ENCODE measurements around the gene LIMS3. TPM values are rescaled to one million over a fixed set of nuclear protein-coding genes. Genes with fewer than 3 reads are reported as not detected.
"Not testable (repeated sequence)": the region's sequence is repeated elsewhere in the genome, so short reads cannot be mapped to it uniquely, and the experiment has no call there.

LIMS3 gene
- polyA plus RNA-seq, 3 donors: 0.53 to 6.0 (median 5.7) TPM

- H3K4me3 Mint-ChIP-seq; H3K4me2 ChIP-seq (replicated peaks; ENCODE audit: extremely low read depth, low read length, poor library complexity, severe bottlenecking); H3K27ac ChIP-seq (ENCODE audit: low read depth in 1 of 2, low read length in 2 of 2); H3K4me1 ChIP-seq (ENCODE audit: control insufficient read depth in 1 of 2, insufficient read depth in 2 of 2, low read length in 2 of 2); H3K9me3 ChIP-seq (replicated peaks in 1 of 2; ENCODE audit: control insufficient read depth in 1 of 2, insufficient read depth in 1 of 2, low read length in 2 of 2); H2AFZ ChIP-seq (ENCODE audit: insufficient read depth, low read depth, low read length, poor library complexity, severe bottlenecking); DNase-seq; H3K36me3 Mint-ChIP-seq; H4K20me1 ChIP-seq (ENCODE audit: insufficient read depth, low read length); H3K9me3 Mint-ChIP-seq; H3K4me3 ChIP-seq (replicated peaks in 1 of 3; ENCODE audit: low read depth in 2 of 3, low read length in 3 of 3); H3K9ac ChIP-seq (ENCODE audit: insufficient read depth, low read length, poor library complexity, severe bottlenecking); intact Hi-C loops (cut with micrococcal nuclease); H3K27me3 ChIP-seq (ENCODE audit: control insufficient read depth in 2 of 2, insufficient read depth in 2 of 2, low read length in 2 of 2); H3K79me2 ChIP-seq (ENCODE audit: insufficient read depth, low read length); H3K36me3 ChIP-seq (replicated peaks in 1 of 2; ENCODE audit: control insufficient read depth in 1 of 2, insufficient read depth in 2 of 2, low read length in 2 of 2); H3K27me3 Mint-ChIP-seq (ENCODE audit: low read depth in 3 of 3); H3K4me1 Mint-ChIP-seq; H3K27ac Mint-ChIP-seq: not testable (repeated sequence)
- WGBS (ENCODE audit: insufficient coverage): no CpG with 5 or more reads among the region's 5 CpGs
Observed at GRCh38 chr2:109915830-109916229, 17.3 kb downstream of the LIMS3 start.

DNA sequence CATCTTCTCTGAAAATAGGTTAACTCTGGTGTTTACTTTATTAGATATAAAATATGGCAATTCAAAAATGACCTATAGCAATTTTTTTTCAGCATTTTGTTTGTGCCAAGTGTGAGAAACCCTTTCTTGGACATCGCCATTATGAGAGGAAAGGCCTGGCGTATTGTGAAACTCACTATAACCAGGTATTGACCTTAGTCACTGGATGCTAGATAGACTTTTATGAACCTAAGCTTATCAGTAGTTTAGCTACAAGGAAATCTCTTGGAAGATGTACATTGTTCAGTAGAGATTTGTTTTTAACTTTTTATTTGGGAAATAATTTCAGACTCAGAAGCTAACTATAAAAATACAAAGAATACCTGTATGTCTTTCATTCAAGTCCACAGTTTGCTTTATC, 21.7 kb downstream of the LIMS3 start:
- H4K20me1 ChIP-seq (ENCODE audit: insufficient read depth, low read length); H3K4me2 ChIP-seq (replicated peaks; ENCODE audit: extremely low read depth, low read length, poor library complexity, severe bottlenecking); H2AFZ ChIP-seq (ENCODE audit: insufficient read depth, low read depth, low read length, poor library complexity, severe bottlenecking); H3K79me2 ChIP-seq (ENCODE audit: insufficient read depth, low read length); H3K27me3 Mint-ChIP-seq (ENCODE audit: low read depth in 3 of 3); H3K27ac ChIP-seq (ENCODE audit: low read depth in 1 of 2, low read length in 2 of 2); DNase-seq; H3K9ac ChIP-seq (ENCODE audit: insufficient read depth, low read length, poor library complexity, severe bottlenecking); H3K9me3 Mint-ChIP-seq; H3K27ac Mint-ChIP-seq; H3K4me3 Mint-ChIP-seq; intact Hi-C loops (cut with micrococcal nuclease); H3K4me1 ChIP-seq (ENCODE audit: control insufficient read depth in 1 of 2, insufficient read depth in 2 of 2, low read length in 2 of 2); H3K4me1 Mint-ChIP-seq; H3K9me3 ChIP-seq (replicated peaks in 1 of 2; ENCODE audit: control insufficient read depth in 1 of 2, insufficient read depth in 1 of 2, low read length in 2 of 2); H3K36me3 ChIP-seq (replicated peaks in 1 of 2; ENCODE audit: control insufficient read depth in 1 of 2, insufficient read depth in 2 of 2, low read length in 2 of 2); H3K4me3 ChIP-seq (replicated peaks in 1 of 3; ENCODE audit: low read depth in 2 of 3, low read length in 3 of 3); H3K27me3 ChIP-seq (ENCODE audit: control insufficient read depth in 2 of 2, insufficient read depth in 2 of 2, low read length in 2 of 2); H3K36me3 Mint-ChIP-seq: not testable (repeated sequence)
- no CpG with 5 or more reads among the region's 2 CpGs for WGBS (ENCODE audit: insufficient coverage)

DNA sequence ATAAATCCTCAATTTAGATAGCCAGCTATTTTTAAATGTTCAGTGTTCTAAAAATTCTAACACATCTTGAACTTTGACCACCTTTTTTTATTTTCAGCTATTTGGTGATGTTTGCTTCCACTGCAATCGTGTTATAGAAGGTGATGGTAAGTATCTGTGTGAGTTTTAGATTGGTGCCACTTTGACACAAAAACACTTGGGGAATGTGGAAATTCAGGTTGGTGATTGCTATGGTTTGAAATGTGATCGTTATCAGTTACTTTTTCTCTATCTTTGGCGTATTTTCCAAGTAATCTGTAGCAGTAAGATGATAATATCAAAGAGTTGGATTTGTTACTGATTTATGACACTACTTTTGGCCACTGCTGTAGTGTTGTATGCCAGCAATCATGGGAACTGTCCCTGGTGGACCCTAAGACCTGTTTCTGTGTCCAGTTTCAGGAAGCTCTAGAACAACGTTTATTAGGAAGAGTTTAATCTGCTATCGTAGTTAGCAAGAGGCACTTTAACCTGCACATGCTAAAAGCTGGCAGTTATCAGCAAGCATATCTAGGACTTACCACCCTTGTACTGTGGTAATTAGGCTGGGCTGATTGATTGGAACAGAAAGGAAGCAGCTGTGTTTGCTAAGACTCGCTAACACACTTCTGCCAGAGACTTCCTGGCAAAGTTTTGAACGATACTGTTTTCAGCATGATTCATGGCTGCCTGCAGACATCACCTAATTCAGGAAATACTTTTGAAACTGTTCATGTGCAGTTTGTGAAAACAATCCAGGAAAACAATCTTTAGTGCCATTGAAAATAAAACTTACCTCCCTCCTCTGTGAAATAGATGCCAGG, 23.3 kb downstream of the LIMS3 start:
- H3K4me2 ChIP-seq (replicated peaks; ENCODE audit: extremely low read depth, low read length, poor library complexity, severe bottlenecking); intact Hi-C loops (cut with micrococcal nuclease); H3K79me2 ChIP-seq (ENCODE audit: insufficient read depth, low read length); H3K9ac ChIP-seq (ENCODE audit: insufficient read depth, low read length, poor library complexity, severe bottlenecking); H3K4me3 Mint-ChIP-seq; H3K9me3 Mint-ChIP-seq; H2AFZ ChIP-seq (ENCODE audit: insufficient read depth, low read depth, low read length, poor library complexity, severe bottlenecking); H3K4me1 Mint-ChIP-seq; H3K27ac Mint-ChIP-seq; DNase-seq; H3K4me3 ChIP-seq (replicated peaks in 1 of 3; ENCODE audit: low read depth in 2 of 3, low read length in 3 of 3); H3K36me3 ChIP-seq (replicated peaks in 1 of 2; ENCODE audit: control insufficient read depth in 1 of 2, insufficient read depth in 2 of 2, low read length in 2 of 2); H3K27me3 ChIP-seq (ENCODE audit: control insufficient read depth in 2 of 2, insufficient read depth in 2 of 2, low read length in 2 of 2); H4K20me1 ChIP-seq (ENCODE audit: insufficient read depth, low read length); H3K9me3 ChIP-seq (replicated peaks in 1 of 2; ENCODE audit: control insufficient read depth in 1 of 2, insufficient read depth in 1 of 2, low read length in 2 of 2); H3K27me3 Mint-ChIP-seq (ENCODE audit: low read depth in 3 of 3); H3K36me3 Mint-ChIP-seq; H3K27ac ChIP-seq (ENCODE audit: low read depth in 1 of 2, low read length in 2 of 2); H3K4me1 ChIP-seq (ENCODE audit: control insufficient read depth in 1 of 2, insufficient read depth in 2 of 2, low read length in 2 of 2): not testable (repeated sequence)
- no CpG with 5 or more reads among the region's 7 CpGs for WGBS (ENCODE audit: insufficient coverage)

GRCh38 chr2:109924481-109924880, 26.0 kb downstream of the LIMS3 start:
- H3K36me3 ChIP-seq (replicated peaks in 1 of 2; ENCODE audit: control insufficient read depth in 1 of 2, insufficient read depth in 2 of 2, low read length in 2 of 2); H4K20me1 ChIP-seq (ENCODE audit: insufficient read depth, low read length); H3K4me3 Mint-ChIP-seq; H3K4me1 Mint-ChIP-seq; H3K9me3 Mint-ChIP-seq; H3K9me3 ChIP-seq (replicated peaks in 1 of 2; ENCODE audit: control insufficient read depth in 1 of 2, insufficient read depth in 1 of 2, low read length in 2 of 2); H3K9ac ChIP-seq (ENCODE audit: insufficient read depth, low read length, poor library complexity, severe bottlenecking); H3K27me3 ChIP-seq (ENCODE audit: control insufficient read depth in 2 of 2, insufficient read depth in 2 of 2, low read length in 2 of 2); H3K4me1 ChIP-seq (ENCODE audit: control insufficient read depth in 1 of 2, insufficient read depth in 2 of 2, low read length in 2 of 2); DNase-seq; H3K27me3 Mint-ChIP-seq (ENCODE audit: low read depth in 3 of 3); H3K27ac ChIP-seq (ENCODE audit: low read depth in 1 of 2, low read length in 2 of 2); H3K27ac Mint-ChIP-seq; H3K4me3 ChIP-seq (replicated peaks in 1 of 3; ENCODE audit: low read depth in 2 of 3, low read length in 3 of 3); H3K79me2 ChIP-seq (ENCODE audit: insufficient read depth, low read length); H3K4me2 ChIP-seq (replicated peaks; ENCODE audit: extremely low read depth, low read length, poor library complexity, severe bottlenecking); intact Hi-C loops (cut with micrococcal nuclease); H2AFZ ChIP-seq (ENCODE audit: insufficient read depth, low read depth, low read length, poor library complexity, severe bottlenecking); H3K36me3 Mint-ChIP-seq: not testable (repeated sequence)
- WGBS (ENCODE audit: insufficient coverage): no CpG with 5 or more reads among the region's 2 CpGs

Data from CD14-positive monocyte (primary cell).